ENCODE measurements around the gene PPT2. TPM values are rescaled to one million over a fixed set of nuclear protein-coding genes. Genes with fewer than 3 reads are reported as not detected.
A peak's percentile ranks its signal among the peaks of the same experiment; 100 is the strongest.

The PPT2 gene
- 14.4 and 27.9 TPM in 2 replicates for total RNA-seq (2014; rRNA removed; shearing (Covaris generic); ENCODE audit: low replicate concordance)

- Histone ChIP-seq H3K4me3 (ENCODE audit: low read length) (peak within 1 kb of the TSS; percentile 74), H2AFZ (ENCODE audit: low read length) (peak within 1 kb of the TSS; percentile 83; the same call in 1 of the 2 replicates), H3K36me3 (ENCODE audit: insufficient read depth, low read length) (peaks cover 9% of the 10 kb centered on the region; the same call in 1 of the 2 replicates), H3K4me1 (ENCODE audit: low read length) (peaks cover 29% of the 10 kb centered on the region), H3K27ac (ENCODE audit: low read length) (no peak within 1 kb of the TSS; the same call in 1 of the 2 replicates), H3K27me3 (ENCODE audit: low read length) (no peaks in the 10 kb centered on the region), H3K9ac (ENCODE audit: low read length) (peak within 1 kb of the TSS; percentile 80), H4K20me1 (ENCODE audit: insufficient read depth, low read depth, low read length) (no peaks in the 10 kb centered on the region), H3K9me2 (replicated peaks; ENCODE audit: insufficient read depth, low read length) (no peaks in the 10 kb centered on the region), H3K9me3 (ENCODE audit: low read length) (no peaks in the 10 kb centered on the region), H3K4me2 (ENCODE audit: low read depth, low read length, poor library complexity, severe bottlenecking) (peak within 1 kb of the TSS; percentile 80), H3K79me2 (ENCODE audit: low read length) (peaks cover 10% of the 10 kb centered on the region; the same call in 1 of the 2 replicates)
- DNase-seq = peak; percentile 92
Measured at GRCh38 chr6:32153564-32154513, at the start of gene PPT2. PPT2 (plus strand) TSS chr6:32154141; CDS start chr6:32154595, 454 bp downstream.

- Histone ChIP-seq H3K9ac (ENCODE audit: low read length) (no peak overlapping the region), H3K9me3 (ENCODE audit: low read length) (no peaks in the 10 kb centered on the region), H3K79me2 (ENCODE audit: low read length) (no peaks in the 10 kb centered on the region), H3K27ac (ENCODE audit: low read length) (no peak overlapping the region), H3K4me3 (ENCODE audit: low read length) (no peak overlapping the region), H3K27me3 (ENCODE audit: low read length) (no peaks in the 10 kb centered on the region), H4K20me1 (ENCODE audit: insufficient read depth, low read depth, low read length) (no peaks in the 10 kb centered on the region), H2AFZ (ENCODE audit: low read length) (no peak overlapping the region), H3K4me1 (ENCODE audit: low read length) (no peaks in the 10 kb centered on the region), H3K4me2 (ENCODE audit: low read depth, low read length, poor library complexity, severe bottlenecking) (no peak overlapping the region), H3K36me3 (ENCODE audit: insufficient read depth, low read length) (no peaks in the 10 kb centered on the region), H3K9me2 (replicated peaks; ENCODE audit: insufficient read depth, low read length) (no peaks in the 10 kb centered on the region)
- no peak for DNase-seq
Measured at GRCh38 chr6:32105433-32105832, 48.5 kb upstream of the PPT2 start.

- Histone ChIP-seq H3K4me3 (ENCODE audit: low read length) (no peak overlapping the region), H3K9ac (ENCODE audit: low read length) (no peak overlapping the region), H3K4me2 (ENCODE audit: low read depth, low read length, poor library complexity, severe bottlenecking) (no peak overlapping the region), H3K9me2 (replicated peaks; ENCODE audit: insufficient read depth, low read length) (no peaks in the 10 kb centered on the region), H3K9me3 (ENCODE audit: low read length) (no peaks in the 10 kb centered on the region), H3K27ac (ENCODE audit: low read length) (no peak overlapping the region), H2AFZ (ENCODE audit: low read length) (no peak overlapping the region), H3K4me1 (ENCODE audit: low read length) (no peaks in the 10 kb centered on the region), H3K27me3 (ENCODE audit: low read length) (no peaks in the 10 kb centered on the region), H3K36me3 (ENCODE audit: insufficient read depth, low read length) (no peaks in the 10 kb centered on the region), H4K20me1 (ENCODE audit: insufficient read depth, low read depth, low read length) (no peaks in the 10 kb centered on the region), H3K79me2 (ENCODE audit: low read length) (no peaks in the 10 kb centered on the region)
- DNase-seq = no peak
Measured at GRCh38 chr6:32107406-32107805, 46.5 kb upstream of the PPT2 start.

GRCh38 chr6:32108094-32108627 is 45.8 kb upstream of the PPT2 start:
- no peak overlapping the region for H3K9ac ChIP-seq (ENCODE audit: low read length)
- DNase-seq = no peak
- H3K9me2 ChIP-seq (replicated peaks; ENCODE audit: insufficient read depth, low read length) = no peaks in the 10 kb centered on the region
- H4K20me1 ChIP-seq (ENCODE audit: insufficient read depth, low read depth, low read length) = no peaks in the 10 kb centered on the region
- no peaks in the 10 kb centered on the region for H3K27me3 ChIP-seq (ENCODE audit: low read length)
- H3K4me3 ChIP-seq (ENCODE audit: low read length) = no peak overlapping the region
- H3K27ac ChIP-seq (ENCODE audit: low read length) = no peak overlapping the region
- H3K79me2 ChIP-seq (ENCODE audit: low read length) = no peaks in the 10 kb centered on the region
- H2AFZ ChIP-seq (ENCODE audit: low read length) = no peak overlapping the region
- H3K4me1 ChIP-seq (ENCODE audit: low read length) = no peaks in the 10 kb centered on the region
- H3K36me3 ChIP-seq (ENCODE audit: insufficient read depth, low read length) = no peaks in the 10 kb centered on the region
- no peaks in the 10 kb centered on the region for H3K9me3 ChIP-seq (ENCODE audit: low read length)
- H3K4me2 ChIP-seq (ENCODE audit: low read depth, low read length, poor library complexity, severe bottlenecking) = no peak overlapping the region

- H3K27ac ChIP-seq (ENCODE audit: low read length) = no peak overlapping the region
- no peaks in the 10 kb centered on the region for H3K27me3 ChIP-seq (ENCODE audit: low read length)
- H3K4me1 ChIP-seq (ENCODE audit: low read length) = no peaks in the 10 kb centered on the region
- no peak overlapping the region for H3K9ac ChIP-seq (ENCODE audit: low read length)
- no peaks in the 10 kb centered on the region for H3K36me3 ChIP-seq (ENCODE audit: insufficient read depth, low read length)
- no peak overlapping the region for H2AFZ ChIP-seq (ENCODE audit: low read length)
- H3K9me3 ChIP-seq (ENCODE audit: low read length) = no peaks in the 10 kb centered on the region
- H4K20me1 ChIP-seq (ENCODE audit: insufficient read depth, low read depth, low read length) = no peaks in the 10 kb centered on the region
- H3K79me2 ChIP-seq (ENCODE audit: low read length) = no peaks in the 10 kb centered on the region
- DNase-seq = no peak
- H3K4me3 ChIP-seq (ENCODE audit: low read length) = no peak overlapping the region
- H3K4me2 ChIP-seq (ENCODE audit: low read depth, low read length, poor library complexity, severe bottlenecking) = no peak overlapping the region
- H3K9me2 ChIP-seq (replicated peaks; ENCODE audit: insufficient read depth, low read length) = no peaks in the 10 kb centered on the region
Measured at GRCh38 chr6:32108727-32109113, 45.2 kb upstream of the PPT2 start.

GRCh38 chr6:32109114-32109764 is 44.7 kb upstream of the PPT2 start, which contains the start of gene TNXB:
TNXB (minus strand) TSS chr6:32109338; CDS start chr6:32098198, 11,140 bp downstream.
- Histone ChIP-seq H3K27ac (ENCODE audit: low read length) (no peak within 1 kb of the TSS), H3K79me2 (ENCODE audit: low read length) (no peaks in the 10 kb centered on the region), H2AFZ (ENCODE audit: low read length) (no peak within 1 kb of the TSS), H4K20me1 (ENCODE audit: insufficient read depth, low read depth, low read length) (no peaks in the 10 kb centered on the region), H3K9me3 (ENCODE audit: low read length) (no peaks in the 10 kb centered on the region), H3K9ac (ENCODE audit: low read length) (no peak within 1 kb of the TSS), H3K4me2 (ENCODE audit: low read depth, low read length, poor library complexity, severe bottlenecking) (no peak within 1 kb of the TSS), H3K4me1 (ENCODE audit: low read length) (no peaks in the 10 kb centered on the region), H3K36me3 (ENCODE audit: insufficient read depth, low read length) (no peaks in the 10 kb centered on the region), H3K9me2 (replicated peaks; ENCODE audit: insufficient read depth, low read length) (no peaks in the 10 kb centered on the region), H3K4me3 (ENCODE audit: low read length) (no peak within 1 kb of the TSS), H3K27me3 (ENCODE audit: low read length) (no peaks in the 10 kb centered on the region)
- DNase-seq = no peak

GRCh38 chr6:32109765-32110160 is 44.2 kb upstream of the PPT2 start:
- Histone ChIP-seq H4K20me1 (ENCODE audit: insufficient read depth, low read depth, low read length) (no peaks in the 10 kb centered on the region), H3K27ac (ENCODE audit: low read length) (no peak overlapping the region), H3K4me3 (ENCODE audit: low read length) (no peak overlapping the region), H3K9me2 (replicated peaks; ENCODE audit: insufficient read depth, low read length) (no peaks in the 10 kb centered on the region), H3K27me3 (ENCODE audit: low read length) (no peaks in the 10 kb centered on the region), H2AFZ (ENCODE audit: low read length) (no peak overlapping the region), H3K4me1 (ENCODE audit: low read length) (no peaks in the 10 kb centered on the region), H3K36me3 (ENCODE audit: insufficient read depth, low read length) (peaks cover 1% of the 10 kb centered on the region; the same call in 1 of the 2 replicates), H3K79me2 (ENCODE audit: low read length) (no peaks in the 10 kb centered on the region), H3K4me2 (ENCODE audit: low read depth, low read length, poor library complexity, severe bottlenecking) (no peak overlapping the region), H3K9me3 (ENCODE audit: low read length) (no peaks in the 10 kb centered on the region), H3K9ac (ENCODE audit: low read length) (no peak overlapping the region)
- no peak for DNase-seq

GRCh38 chr6:32110632-32111031 is 43.3 kb upstream of the PPT2 start:
- no peaks in the 10 kb centered on the region for H3K27me3 ChIP-seq (ENCODE audit: low read length)

More at GRCh38 chr6:32110632-32111031, 43.3 kb upstream of the PPT2 start:
- H3K4me3 ChIP-seq (ENCODE audit: low read length) = no peak overlapping the region
- DNase-seq = no peak
- peaks cover 3% of the 10 kb centered on the region; the same call in 1 of the 2 replicates for H3K36me3 ChIP-seq (ENCODE audit: insufficient read depth, low read length)
- no peaks in the 10 kb centered on the region for H4K20me1 ChIP-seq (ENCODE audit: insufficient read depth, low read depth, low read length)
- H3K79me2 ChIP-seq (ENCODE audit: low read length) = no peaks in the 10 kb centered on the region
- no peak overlapping the region for H3K4me2 ChIP-seq (ENCODE audit: low read depth, low read length, poor library complexity, severe bottlenecking)
- no peak overlapping the region for H2AFZ ChIP-seq (ENCODE audit: low read length)
- H3K9me3 ChIP-seq (ENCODE audit: low read length) = no peaks in the 10 kb centered on the region
- H3K4me1 ChIP-seq (ENCODE audit: low read length) = no peaks in the 10 kb centered on the region
- H3K9me2 ChIP-seq (replicated peaks; ENCODE audit: insufficient read depth, low read length) = no peaks in the 10 kb centered on the region
- H3K27ac ChIP-seq (ENCODE audit: low read length) = no peak overlapping the region
- no peak overlapping the region for H3K9ac ChIP-seq (ENCODE audit: low read length)
